SJSA1 (cell line): ENCODE measurements around the gene ZCCHC14. TPM values are rescaled to one million over a fixed set of nuclear protein-coding genes. Genes with fewer than 3 reads are reported as not detected.
"Not testable (repeated sequence)": the region's sequence is repeated elsewhere in the genome, so short reads cannot be mapped to it uniquely, and the experiment has no call there.

Source experiments
- DNase-seq, 2 experiments: peaks; one replicate each; pipeline ENCODE4 v3.0.0-alpha.2; 2015 to 2020; ENCODE audit warnings: low spot score in 2 of 2, low read depth in 1 of 2
- H3K27ac ChIP-seq: fragments of 250-450 bp; sonication (Bioruptor Pico); 2 replicates; pipeline ENCODE4 v1.5.1; 2020; ENCODE audit warnings: mild to moderate bottlenecking, moderate library complexity
- H3K27me3 ChIP-seq: fragments of 250-450 bp; sonication (Bioruptor Pico); replicated peaks from 2 replicates; pipeline ENCODE4 v1.5.1; 2020; ENCODE audit warnings: mild to moderate bottlenecking, moderate library complexity
- H3K36me3 ChIP-seq: fragments of 250-450 bp; sonication (Bioruptor Pico); 2 replicates; pipeline ENCODE4 v1.5.1; 2020; ENCODE audit warnings: mild to moderate bottlenecking
- H3K4me1 ChIP-seq: fragments of 250-450 bp; sonication (Bioruptor Pico); replicated peaks from 2 replicates; pipeline ENCODE4 v1.6.1; 2021; ENCODE audit warnings: mild to moderate bottlenecking
- H3K4me3 ChIP-seq: fragments of 250-450 bp; sonication (Bioruptor Pico); 2 replicates; pipeline ENCODE4 v1.5.1; 2020; ENCODE audit warnings: mild to moderate bottlenecking
- H3K9me3 ChIP-seq: fragments of 250-450 bp; sonication (Bioruptor Pico); replicated peaks from 2 replicates; pipeline ENCODE4 v1.5.1; 2020; ENCODE audit warnings: mild to moderate bottlenecking
- total RNA-seq: library from RNA; depleted of rRNA; stranded (reverse); fragments of >200 nt; shearing (Covaris generic); gene quantifications from 2 replicates; pipeline ENCODE4 v1.2.3, GENCODE V29; 2014

Gene ZCCHC14
- total RNA-seq, 1 experiment from 2014 or later: 10.7 TPM

DNA sequence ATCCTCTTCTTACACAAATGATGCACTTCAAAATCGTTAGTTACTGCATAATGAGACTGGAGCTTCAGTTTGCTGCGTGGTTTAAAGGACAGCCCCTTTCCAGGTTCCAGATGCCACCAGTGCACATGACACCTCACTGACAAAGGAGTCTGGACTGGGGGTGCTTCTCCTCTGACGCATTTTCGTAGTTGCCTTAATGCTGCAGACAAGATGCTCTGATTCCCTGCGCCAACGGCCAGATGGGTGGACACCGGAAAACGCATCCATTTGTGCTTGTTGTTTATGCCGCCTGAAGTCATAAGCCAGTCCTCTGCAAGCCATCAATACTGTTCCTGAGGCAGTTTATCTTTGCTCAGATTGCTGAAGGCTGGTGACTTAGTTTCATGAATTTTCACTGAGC lies 125.3 kb downstream of the ZCCHC14 start:
- Histone ChIP-seq H3K4me3 (no peak overlapping the region), H3K27me3 (no peaks in the 10 kb centered on the region), H3K27ac (no peak overlapping the region), H3K9me3 (no peaks in the 10 kb centered on the region), H3K4me1 (peaks cover 22% of the 10 kb centered on the region), H3K36me3 (peaks cover 16% of the 10 kb centered on the region)
- DNase-seq: no peak

DNA sequence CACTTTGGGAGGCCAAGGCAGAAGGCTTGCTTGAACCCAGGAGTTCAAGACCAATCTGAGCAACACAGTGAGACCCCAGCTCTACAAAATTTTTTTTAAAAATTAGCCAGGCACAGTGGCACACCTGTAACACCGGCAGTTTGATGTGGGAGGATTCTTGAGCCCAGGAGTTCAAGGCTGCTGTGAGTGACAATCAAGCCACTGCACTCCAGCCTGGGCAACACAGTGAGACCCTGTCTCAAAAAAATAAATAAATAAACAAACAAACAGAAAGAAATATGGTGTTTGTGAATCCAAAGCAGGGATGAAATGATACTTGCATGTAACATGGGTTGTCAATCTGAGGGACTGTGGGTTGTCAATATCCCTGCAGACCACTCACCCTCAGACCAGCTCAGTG lies 125.9 kb downstream of the ZCCHC14 start:
- Histone ChIP-seq H3K9me3 (no peaks in the 10 kb centered on the region), H3K27ac (no peak overlapping the region), H3K36me3 (peaks cover 21% of the 10 kb centered on the region), H3K4me1 (peaks cover 28% of the 10 kb centered on the region), H3K4me3 (no peak overlapping the region), H3K27me3 (no peaks in the 10 kb centered on the region)
- DNase-seq: no peak

DNA sequence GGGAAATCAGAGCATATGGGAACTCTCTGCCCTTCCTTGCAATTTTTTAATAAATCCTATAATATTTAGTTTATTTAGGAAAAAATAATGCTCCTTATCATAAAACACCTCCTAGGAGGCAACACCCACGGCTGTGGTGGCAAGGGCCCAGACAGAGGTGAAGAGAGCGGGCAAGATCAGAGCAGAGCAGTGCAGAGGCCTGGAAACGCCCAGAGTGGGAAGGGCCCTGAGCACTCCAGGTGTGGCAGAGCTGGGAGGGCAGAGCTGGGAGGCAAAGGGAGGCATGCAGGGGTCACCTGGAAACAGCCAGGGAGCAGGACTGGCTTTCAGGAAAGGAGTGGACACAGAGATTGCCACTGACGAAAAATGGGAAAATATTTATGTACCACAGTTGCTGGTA lies 126.5 kb downstream of the ZCCHC14 start:
- H3K27me3 ChIP-seq: no peaks in the 10 kb centered on the region
- peaks cover 34% of the 10 kb centered on the region for H3K4me1 ChIP-seq
- no peak overlapping the region for H3K27ac ChIP-seq
- no peaks in the 10 kb centered on the region for H3K9me3 ChIP-seq
- no peak for DNase-seq
- no peak overlapping the region for H3K4me3 ChIP-seq
- peaks cover 26% of the 10 kb centered on the region for H3K36me3 ChIP-seq

DNA sequence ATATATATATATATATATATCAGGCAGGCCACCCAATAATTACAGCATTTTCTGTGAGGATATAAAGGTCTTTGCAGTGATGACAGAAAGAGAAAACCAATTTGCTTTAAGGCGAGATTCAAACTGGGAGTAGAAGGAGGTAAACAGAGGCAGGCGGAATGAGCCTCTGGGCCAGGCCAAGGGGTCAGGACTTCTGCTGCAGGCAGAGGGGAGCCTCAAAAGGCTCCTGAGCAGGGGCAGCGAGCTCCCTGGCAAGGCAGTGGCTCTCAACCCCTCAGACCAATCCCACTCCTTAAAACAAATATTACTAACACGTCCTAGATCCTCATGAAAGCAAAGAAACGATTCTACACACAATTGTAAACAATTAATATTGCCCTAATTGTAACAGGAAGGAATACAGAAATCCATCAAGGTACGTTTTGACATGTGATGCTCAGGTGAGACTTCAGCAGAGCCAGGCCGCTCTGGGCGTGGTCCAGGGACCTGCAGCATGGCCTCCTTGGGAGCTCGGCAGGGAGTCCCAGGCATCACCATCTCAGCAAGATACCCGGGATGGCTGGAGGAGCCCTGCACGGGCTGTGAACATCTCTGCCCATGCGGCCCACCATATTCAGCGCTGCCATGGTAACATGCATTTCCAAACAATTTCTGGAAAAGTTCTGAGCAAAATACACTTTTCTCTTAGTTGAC lies 127.7 kb downstream of the ZCCHC14 start:
- Histone ChIP-seq H3K36me3 (peaks cover 35% of the 10 kb centered on the region), H3K27ac (no peak overlapping the region), H3K4me1 (peaks cover 38% of the 10 kb centered on the region), H3K4me3 (no peak overlapping the region), H3K9me3 (no peaks in the 10 kb centered on the region), H3K27me3 (no peaks in the 10 kb centered on the region)
- no peak for DNase-seq

DNA sequence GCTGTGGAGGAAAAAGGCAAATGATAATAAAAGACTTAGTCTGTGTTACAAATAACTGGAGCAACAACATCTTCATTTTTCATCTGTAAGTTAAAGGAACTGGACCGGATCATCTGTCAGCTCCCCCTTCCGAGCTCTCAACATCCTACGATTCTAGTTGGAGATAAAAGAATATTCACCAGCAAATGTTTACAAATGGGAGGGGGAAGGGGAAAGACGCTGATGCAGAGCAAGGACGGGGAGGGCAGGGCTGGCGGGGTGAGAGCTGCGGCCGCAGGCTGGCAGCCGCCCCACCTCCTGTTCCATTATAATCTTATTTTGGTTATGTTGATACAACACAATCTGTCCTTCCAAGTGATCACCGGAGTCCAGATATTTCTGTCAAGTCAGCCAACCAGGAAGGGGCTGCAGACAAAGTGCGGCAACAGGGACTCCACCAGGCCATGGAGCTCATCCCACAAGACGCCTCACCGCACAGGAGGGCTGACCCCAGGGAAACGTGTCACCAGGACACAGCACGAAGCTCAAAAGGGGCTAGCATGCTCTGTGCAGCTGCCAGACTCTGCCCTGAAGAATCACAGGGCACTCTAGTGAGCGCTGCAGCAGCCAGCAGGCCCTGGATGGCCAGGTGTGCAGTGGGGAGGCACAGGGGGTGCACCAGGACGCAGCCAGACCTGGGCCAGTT lies 128.9 kb downstream of the ZCCHC14 start:
- peaks cover 38% of the 10 kb centered on the region for H3K4me1 ChIP-seq
- no peak overlapping the region for H3K4me3 ChIP-seq
- no peaks in the 10 kb centered on the region for H3K27me3 ChIP-seq
- DNase-seq: peak in 1 of 2 experiments; percentile 68
- H3K9me3 ChIP-seq: no peaks in the 10 kb centered on the region
- H3K36me3 ChIP-seq: peaks cover 47% of the 10 kb centered on the region
- H3K27ac ChIP-seq: 0 out of 2 replicates have a peak overlapping the region, but pooled peaks have one; percentile 4

DNA sequence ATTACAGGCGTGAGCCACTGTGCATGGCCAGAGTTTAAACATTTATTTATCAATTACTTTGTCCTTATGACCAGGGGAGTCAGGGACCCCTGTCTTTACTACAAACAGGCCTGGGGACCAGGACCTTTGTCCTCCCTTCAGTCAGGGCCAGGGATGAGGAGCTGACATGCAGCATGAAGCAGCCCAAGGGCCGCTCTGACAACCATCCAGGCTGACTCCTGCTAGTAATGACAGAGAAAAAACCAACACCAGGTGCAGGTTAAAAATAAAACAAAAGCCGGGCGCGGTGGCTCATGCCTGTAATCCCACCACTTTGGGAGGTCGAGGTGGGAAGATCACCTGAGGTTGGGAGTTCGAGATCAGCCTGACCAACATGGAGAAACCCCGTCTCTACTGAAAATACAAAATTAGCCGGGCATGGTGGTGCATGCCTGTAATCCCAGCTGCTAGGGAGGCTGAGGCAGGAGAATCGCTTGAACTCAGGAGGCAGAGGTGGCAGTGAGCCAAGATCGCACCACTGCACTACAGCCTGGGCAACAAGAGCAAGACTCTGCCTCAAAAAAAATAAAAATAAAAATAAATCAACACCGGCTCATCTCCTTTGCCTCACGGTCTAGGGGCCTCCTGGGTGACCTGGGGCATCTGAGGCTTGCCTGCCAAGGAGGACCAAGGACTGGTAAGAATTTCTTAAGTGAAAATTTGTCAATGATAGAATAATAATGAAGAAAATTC lies 129.8 kb downstream of the ZCCHC14 start:
- DNase-seq, H3K27ac ChIP-seq, H3K27me3 ChIP-seq, H3K9me3 ChIP-seq, H3K4me3 ChIP-seq: not testable (repeated sequence)
- peaks cover 38% of the 10 kb centered on the region for H3K4me1 ChIP-seq
- peaks cover 57% of the 10 kb centered on the region for H3K36me3 ChIP-seq

DNA sequence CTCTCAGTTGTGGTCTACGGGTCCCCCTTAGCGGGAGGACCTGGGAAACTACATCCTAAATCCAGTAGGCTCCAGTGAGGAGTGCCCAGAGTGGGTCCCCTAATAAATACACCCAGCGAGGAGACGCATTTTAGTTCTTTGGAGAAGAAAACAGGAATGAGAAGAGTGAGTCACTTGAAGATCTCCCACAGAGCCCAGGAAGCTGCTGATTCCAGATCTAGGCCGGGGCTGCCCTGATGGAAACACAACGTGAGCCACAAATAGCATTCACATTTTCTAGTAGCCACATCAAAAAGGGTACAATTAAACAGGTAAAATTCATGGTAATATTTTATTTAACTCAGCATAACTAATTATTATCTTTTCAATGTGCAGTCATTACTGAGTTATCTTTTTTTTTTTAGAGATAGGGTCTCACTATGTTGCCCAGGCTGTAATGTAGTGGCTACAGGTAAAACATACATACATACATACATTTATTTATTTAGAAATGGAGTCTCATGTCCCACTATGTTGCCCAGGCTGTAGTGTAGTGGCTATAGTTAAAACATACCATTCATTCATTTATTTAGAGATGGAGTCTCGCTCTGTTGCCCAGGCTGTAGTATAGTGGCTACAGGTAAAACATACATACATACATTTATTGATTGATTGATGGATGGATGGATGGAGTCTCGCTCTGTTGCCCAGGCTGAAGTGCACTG lies 130.8 kb downstream of the ZCCHC14 start:
- peak in 1 of 2 experiments; percentile 13 for DNase-seq

DNA sequence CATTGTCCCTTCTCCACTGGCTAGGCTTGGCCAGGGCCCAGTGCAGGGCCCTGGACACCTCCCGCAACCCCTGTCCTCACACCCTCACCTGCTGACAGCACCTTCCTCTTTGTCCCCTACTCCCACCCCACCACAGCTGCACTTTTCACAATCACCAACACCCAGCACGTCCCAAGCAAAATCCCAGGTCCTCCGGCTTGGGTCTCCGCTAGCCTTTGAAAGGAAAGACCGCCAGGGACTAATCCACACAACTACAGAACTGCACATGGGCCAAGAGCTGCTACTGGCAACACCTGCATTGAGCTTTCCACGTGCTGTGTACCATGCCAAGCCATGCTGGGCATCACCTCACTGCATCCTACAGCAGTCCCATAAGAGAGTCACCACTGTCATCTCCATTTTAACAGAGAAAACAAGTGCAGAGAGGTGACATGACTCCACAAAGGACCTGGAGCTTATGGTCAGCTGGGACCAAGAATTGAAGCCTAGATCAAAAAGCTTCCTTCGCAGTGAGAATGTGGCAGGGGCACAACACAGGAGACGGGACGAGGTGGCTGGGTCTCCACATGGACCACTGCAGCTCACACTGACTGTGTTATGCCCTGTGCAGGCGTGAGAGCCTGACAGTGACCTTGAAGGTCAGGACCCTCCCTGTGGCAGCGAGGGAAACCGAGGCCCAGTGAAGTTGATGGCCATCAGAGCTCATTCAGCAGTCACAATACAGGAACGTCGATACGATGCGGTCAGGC lies 131.8 kb downstream of the ZCCHC14 start:
- peaks cover 38% of the 10 kb centered on the region for H3K4me1 ChIP-seq
- H3K4me3 ChIP-seq: no peak overlapping the region
- peaks cover 64% of the 10 kb centered on the region for H3K36me3 ChIP-seq
- H3K27ac ChIP-seq: no peak overlapping the region
- no peaks in the 10 kb centered on the region for H3K27me3 ChIP-seq
- no peak for DNase-seq
- H3K9me3 ChIP-seq: no peaks in the 10 kb centered on the region

More for the DNA sequence above, 130.8 kb downstream of the ZCCHC14 start:
- peaks cover 38% of the 10 kb centered on the region for H3K4me1 ChIP-seq
- no peaks in the 10 kb centered on the region for H3K27me3 ChIP-seq
- no peak overlapping the region for H3K4me3 ChIP-seq
- peaks cover 62% of the 10 kb centered on the region for H3K36me3 ChIP-seq
- no peaks in the 10 kb centered on the region for H3K9me3 ChIP-seq
- H3K27ac ChIP-seq: no peak overlapping the region

DNA sequence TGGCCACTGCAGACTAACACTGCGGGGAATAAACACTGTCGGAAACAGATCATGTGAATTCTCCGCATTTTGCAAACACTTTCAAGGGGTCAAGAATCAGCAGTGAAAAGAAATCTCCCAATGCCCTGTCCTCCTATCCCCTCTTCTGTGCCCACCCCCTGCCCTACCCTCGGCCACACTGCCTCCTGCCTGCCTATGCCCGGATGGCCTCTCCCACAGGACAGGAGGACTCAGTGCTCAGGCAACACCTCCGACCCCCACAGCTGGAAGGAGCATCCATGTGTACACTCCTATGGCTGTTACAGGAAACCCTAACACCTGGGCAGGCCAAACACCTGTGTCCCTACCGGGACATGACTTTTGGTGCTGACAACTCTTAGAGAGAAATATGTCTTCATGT lies 133.7 kb downstream of the ZCCHC14 start:
- H3K27me3 ChIP-seq: no peaks in the 10 kb centered on the region
- H3K36me3 ChIP-seq: peaks cover 65% of the 10 kb centered on the region
- peaks cover 32% of the 10 kb centered on the region for H3K4me1 ChIP-seq
- no peaks in the 10 kb centered on the region for H3K9me3 ChIP-seq
- no peak for DNase-seq
- no peak overlapping the region for H3K27ac ChIP-seq
- H3K4me3 ChIP-seq: no peak overlapping the region

DNA sequence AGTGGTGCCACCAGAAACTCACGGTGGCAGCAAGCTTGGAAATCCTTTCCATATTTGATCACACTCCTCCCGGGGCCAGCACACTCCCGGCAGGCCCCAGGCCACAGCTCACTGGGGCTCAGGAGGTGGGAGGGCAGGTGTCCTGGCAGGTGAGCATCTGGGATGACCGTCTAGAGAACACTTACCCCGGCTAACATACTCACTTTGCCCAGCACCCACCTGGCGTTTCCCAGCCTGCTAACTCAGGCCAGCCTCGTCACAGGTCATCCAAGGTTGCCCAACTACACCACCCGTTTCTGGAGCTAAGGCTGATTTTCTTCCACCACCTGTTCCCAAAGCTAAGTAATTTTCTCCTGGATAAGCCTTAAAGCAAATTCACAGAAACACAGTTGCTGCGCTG lies 134.1 kb downstream of the ZCCHC14 start:
- Histone ChIP-seq H3K27me3 (no peaks in the 10 kb centered on the region), H3K4me3 (no peak overlapping the region), H3K36me3 (peaks cover 65% of the 10 kb centered on the region), H3K9me3 (no peaks in the 10 kb centered on the region), H3K27ac (no peak overlapping the region), H3K4me1 (peaks cover 28% of the 10 kb centered on the region)
- no peak for DNase-seq

DNA sequence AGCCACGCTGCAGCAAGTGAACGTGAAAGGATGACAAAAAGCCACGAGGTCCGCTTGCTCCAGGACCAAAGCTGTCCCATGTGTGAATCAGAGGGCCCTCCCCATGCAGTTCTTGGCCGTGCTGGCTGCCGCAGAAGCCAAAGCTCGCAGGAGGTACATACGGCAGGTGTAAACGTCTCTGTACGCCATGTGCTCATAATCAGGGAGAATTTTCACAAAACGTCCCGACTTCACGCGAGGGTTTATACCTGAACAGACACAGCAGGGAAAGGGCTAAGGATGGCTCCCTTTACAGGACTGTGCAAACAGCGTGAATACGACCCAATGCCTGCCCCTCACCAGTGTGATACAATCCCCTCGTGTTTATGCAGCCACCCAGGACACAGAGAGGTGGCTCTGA lies 134.6 kb downstream of the ZCCHC14 start:
- no peaks in the 10 kb centered on the region for H3K27me3 ChIP-seq
- H3K9me3 ChIP-seq: no peaks in the 10 kb centered on the region
- H3K4me3 ChIP-seq: no peak overlapping the region
- H3K4me1 ChIP-seq: peaks cover 23% of the 10 kb centered on the region
- no peak for DNase-seq
- peaks cover 65% of the 10 kb centered on the region for H3K36me3 ChIP-seq
- no peak overlapping the region for H3K27ac ChIP-seq

DNA sequence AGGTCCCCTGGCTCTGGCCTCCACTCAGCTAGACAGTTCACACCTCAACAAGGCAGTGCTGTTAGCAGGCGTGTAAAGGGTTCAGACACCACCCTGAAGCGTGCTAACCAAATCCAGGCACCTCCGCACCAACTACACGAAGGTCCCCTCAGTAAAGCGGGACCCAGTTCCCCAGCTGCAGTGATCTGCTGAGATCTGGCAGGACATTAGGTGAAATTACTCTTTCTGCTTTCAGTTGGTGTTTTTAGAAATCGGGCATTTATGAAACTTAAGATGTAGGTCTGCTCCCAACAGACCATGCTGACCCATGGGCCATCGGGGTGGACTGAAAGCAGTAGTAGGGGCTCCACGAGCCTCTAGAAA lies 136.4 kb downstream of the ZCCHC14 start:
- Histone ChIP-seq H3K4me3 (no peak overlapping the region), H3K36me3 (peaks cover 51% of the 10 kb centered on the region), H3K4me1 (peaks cover 5% of the 10 kb centered on the region), H3K9me3 (no peaks in the 10 kb centered on the region), H3K27ac (no peak overlapping the region), H3K27me3 (no peaks in the 10 kb centered on the region)
- DNase-seq: no peak
